Stimulated activated CD4-positive, alpha-beta T cell treated with anti-CD3 and anti-CD28 coated beads, Interleukin-4, amount 100 ng/mL, for 24 hours (primary cell): ENCODE measurements around the gene COL4A1.

Experiments
- DNase-seq: peaks from one replicate; pipeline ENCODE4 v3.0.0-alpha.2; 2020

COL4A1 gene

DNA sequence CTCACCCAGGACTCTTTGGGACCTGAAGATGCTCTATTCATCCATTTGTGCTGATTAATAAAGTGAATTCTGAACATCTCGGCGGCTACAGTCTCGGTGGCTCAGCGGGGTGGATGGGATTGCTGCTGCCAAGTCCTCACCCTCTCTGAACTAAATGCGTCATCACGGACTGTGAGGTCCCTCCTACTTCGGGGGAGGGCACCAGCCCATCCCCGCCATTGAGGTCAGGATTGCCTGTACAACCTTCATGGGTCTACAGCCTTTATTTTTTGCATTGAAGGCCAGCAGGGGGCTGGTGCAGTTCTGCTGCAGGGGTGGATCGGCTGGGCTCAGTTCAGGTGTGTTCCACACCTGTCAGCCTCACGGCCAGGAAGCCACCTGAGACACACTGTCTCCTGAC lies 181.8 kb downstream of the COL4A1 start:
- DNase-seq = no peak

DNA sequence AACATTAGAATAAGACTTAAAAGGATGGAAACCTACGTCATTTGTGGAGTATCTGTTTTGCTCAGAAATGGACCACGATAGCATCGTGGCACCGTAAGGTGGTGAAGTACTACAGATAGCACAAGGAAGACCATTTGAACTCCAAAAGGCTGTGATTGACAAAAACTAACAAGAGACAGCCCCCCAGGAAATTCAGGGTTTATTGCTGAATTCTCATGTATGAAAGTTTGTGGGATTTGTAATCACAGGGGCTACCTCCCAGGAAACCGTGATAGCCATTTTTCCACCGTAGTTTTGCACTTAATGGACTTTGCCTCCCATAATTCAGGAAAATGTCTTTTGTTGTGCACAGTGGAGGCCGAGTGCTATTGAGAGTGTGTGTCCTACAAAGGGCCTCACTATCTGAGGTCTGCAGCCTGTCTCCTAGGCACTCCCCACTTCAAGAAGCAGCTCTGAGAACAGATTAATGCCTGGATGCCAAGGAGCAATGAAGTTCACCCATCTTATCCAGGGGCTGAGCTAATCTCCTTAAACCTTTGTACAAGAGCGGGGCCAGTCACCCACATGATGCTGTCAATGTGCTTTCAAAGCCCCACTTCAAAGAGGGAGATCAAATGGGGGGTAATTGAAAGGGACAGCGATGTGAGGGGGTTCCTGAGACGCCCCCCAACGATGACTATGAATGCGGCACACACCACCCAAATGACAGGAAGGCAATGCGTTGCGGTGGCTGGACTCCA lies 182.6 kb downstream of the COL4A1 start:
- no peak for DNase-seq

DNA sequence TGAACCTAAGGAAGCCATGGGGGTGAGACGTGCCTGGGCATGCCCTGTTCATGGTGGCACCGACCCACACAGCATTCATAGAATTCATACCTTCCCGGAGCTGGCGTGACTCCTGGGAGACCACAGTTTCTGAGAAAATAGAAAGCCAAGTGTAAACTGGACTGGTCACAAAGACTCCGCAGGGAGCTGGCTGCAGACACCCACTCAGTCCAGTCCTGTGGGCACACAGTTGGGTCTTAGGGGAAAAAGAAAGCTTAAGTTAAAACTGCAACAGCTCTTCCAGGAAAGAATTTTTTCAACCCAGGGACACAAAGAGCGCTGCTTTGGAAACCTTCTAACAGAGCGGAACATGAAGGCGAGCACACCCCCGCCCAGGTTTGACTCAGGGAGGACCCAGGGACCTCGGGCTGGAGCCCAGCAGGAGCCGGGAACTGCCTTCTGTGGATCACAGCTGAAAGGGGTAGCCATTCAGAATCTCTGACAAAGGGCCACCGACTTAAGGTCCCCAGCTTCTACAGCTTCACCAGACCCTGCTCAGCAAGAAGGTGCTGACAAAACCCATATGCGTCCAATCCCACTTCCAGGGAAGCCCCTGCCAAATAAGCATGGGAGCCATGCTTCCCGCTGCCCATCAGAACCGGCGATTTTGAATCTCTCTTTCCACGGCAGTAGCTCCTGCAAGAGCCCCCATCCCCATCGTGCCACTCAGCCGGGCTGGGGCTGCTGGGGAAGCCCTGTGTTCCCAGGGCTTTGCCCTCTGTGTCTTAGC lies 183.7 kb downstream of the COL4A1 start:
- no peak for DNase-seq

DNA sequence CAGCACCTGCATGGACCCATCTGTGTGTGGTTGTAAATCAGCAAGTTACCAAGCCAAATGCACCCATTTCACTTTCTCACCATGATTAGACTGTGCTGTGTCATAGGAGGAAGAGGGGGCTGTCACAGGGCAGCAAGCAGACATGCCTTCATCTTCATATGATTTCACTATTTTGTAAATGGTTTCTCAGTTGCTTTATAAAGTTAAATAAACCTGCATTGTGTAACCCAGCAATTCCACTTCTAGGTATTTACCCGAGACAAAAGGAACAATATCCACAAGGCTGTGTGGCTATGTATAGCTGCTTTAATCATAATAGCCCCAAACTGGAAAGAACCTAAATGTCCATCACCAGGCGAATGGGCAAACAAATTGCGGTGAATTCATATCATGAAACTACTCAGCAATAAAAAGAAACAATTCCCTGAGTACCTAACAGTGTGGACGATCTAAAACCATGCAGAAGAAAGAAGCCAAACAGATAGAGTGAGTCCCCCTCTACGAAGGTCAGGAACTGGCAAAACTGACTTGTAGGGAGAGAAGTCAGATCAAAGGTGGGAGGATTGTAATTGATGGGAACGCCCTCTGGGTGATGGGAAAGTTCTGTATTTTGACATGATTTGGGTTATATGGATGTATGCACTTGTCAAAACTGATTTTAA lies 185.4 kb downstream of the COL4A1 start:
- no peak for DNase-seq

DNA sequence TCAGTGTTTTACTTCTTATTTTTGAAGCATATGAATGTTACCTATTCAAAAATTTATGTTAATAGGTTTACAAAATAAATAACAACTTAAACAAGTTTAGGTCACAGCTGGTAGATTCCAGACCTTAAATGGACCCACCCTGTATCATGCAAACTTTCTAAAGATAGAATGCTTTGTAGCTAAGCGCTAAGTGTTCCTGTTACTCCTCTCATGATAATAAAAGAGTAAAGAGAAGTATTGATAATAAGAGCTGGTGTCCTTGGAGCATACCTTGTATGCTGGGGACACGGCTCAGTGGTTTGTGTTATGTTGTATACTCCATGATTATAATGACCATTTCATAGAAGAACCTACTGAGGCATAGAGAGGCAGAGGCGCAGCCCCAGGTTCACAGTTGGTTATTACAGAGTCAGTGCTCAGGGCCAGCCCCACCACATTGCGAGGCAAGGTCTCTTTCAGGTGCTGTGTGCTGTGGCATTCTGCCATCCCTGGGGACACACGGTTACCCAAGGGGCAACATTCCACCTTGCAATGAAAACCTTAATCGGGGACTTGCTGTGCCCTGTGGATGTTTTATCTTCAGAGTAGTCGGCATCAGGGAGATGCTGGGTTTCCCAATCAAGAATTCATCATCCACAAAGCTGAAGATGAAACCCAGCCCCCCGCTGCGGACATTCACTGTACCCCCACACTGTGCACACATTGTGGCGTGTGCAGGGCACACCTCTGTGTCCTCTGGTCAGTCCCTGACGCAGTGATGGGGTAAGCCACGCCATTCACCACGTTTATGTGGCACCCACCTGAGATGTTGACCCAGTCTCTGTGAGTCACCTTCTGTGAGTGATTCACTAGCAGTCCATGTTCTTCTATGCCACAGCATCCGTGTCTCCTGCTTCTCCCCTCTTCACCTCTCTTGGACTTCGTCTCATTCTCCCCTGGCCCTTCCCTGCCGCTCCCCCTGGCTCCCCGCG lies 186.7 kb downstream of the COL4A1 start:
- DNase-seq = no peak

DNA sequence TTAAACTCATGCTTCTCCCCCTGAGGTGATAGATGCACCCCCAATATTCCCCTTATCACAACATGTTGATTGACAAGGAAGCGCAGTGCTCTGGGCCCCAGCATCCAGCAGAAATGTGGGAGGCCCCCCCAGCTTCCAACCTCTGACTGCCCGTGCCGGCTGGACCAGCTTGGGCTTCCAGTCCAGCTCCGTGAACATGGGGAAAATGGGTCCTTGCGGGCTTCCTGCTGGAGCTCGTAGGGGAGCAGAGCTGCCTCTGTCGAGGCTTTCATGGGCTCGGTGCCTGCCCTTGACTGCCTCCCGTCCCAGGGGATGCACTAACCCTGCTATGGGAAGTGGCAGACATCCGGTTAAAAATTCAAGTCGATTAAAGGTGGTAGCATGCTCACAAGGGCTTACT lies 188.9 kb downstream of the COL4A1 start:
- DNase-seq = no peak

DNA sequence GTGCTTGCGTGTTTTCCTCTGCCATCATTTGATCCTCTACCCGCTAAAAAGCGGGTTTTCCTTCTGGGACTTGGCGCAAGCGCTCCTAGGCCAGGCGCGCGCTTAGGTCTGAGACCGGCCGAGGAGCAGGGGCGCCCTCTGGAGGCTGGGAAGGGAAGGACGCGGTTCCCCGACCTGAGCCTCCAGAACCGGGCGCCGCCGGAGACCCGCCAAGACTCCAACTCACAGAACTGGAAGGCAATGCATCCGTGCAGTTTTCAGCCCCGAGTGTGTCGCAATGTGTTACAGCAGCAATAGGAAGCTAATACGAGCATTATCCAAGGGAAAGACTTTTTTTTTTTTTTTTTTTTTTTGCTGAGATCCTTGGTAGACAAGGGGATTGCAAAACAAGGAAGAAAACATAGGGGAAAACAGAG lies 190.9 kb downstream of the COL4A1 start:
- DNase-seq = peak; percentile 40

DNA sequence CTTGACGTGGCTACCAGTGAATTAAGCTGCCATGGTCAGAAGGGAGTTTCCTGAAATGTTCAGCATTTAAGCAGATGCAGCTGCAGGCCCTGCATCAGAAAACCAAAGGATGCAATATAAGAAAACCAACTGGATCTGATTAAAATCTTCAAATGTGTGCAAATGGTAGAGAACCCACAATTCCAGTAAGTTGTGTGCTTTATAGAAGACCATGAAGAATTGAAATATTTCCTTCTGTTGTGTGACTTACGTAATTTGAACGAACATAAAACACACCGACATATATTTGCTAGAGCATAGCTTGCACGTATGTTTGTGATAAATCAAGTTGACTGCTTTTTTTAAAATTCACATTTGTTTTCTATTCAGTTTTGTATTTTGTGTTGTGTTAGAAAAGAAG lies 191.4 kb downstream of the COL4A1 start:
- no peak for DNase-seq

DNA sequence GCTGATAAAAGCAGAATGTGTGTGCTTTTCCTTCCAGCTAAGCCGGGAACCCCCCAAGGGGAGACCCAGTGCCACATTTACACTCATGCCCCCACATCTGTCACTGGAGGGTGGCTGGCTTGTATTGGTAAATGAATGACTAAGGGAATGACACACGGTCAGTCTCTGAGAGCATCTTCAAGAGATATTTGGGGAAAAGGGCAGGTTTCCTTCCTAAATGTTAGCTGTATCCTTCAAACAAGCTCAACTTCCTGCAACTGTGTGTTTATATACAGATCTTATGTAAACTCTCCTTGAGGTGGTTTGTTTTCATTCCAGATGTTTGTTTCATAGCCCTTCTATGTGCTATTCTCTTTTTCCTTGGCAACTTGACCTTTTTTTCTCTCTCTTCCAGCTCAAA lies 192.6 kb downstream of the COL4A1 start:
- DNase-seq = no peak

DNA sequence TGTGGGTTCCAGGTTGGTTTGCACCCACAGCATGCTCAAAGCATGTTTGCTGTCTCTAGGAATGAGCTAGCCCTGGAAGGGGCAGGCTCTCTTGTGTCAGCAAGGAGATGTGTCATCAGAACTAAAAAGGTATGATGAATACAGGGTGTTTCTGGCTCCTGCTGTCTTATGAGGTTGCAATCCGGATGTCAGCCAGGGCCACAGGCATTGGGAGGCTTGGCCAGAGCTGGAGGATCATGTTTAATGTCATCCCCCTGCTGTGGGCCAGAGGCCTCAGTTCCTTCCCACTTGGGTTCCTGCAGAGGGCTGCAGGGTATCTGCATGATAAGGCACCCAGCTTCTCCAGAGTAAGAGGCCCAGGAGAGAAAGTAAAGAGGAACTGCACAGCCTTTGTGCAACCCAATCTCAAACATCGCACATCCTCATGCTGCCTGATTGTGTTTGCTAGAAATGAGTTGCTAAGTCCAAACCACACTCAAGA lies 193.6 kb downstream of the COL4A1 start:
- no peak for DNase-seq

DNA sequence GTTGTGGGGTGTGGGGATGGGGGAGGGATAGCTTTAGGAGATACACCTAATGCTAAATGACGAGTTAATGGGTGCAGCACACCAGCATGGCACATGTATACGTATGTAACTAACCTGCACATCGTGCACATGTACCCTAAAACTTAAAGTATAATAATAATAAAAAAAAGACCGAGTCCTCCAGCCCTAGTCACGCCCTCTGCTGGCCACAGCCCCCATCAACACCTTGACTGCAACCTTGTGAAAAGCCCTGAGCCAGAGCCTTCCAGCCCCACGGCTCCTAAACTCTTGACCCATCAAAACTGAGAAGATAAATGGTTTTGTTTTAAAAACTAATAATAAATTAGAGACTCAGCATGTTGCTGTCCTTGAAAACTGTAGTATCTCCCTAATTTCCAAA lies 194.6 kb downstream of the COL4A1 start:
- DNase-seq = peak; percentile 8

DNA sequence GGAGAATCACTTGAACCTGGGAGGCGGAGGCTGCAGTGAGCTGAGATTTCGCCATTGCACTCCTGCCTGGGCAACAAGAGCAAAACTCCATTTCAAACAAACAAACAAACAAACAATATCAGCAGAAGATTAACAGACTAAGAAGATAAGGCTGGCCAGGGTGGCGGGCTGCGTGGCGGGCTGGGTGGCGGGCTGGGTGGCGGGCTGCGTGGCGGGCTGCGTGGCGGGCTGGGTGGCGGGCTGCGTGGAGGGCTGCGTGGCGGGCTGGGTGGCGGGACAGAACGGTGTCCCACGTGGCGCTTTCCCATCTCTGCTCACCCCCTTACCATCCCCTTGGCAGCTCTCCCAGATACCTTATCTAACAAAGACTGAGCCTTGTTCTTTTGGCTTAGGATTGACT lies 196.2 kb downstream of the COL4A1 start:
- no peak for DNase-seq

DNA sequence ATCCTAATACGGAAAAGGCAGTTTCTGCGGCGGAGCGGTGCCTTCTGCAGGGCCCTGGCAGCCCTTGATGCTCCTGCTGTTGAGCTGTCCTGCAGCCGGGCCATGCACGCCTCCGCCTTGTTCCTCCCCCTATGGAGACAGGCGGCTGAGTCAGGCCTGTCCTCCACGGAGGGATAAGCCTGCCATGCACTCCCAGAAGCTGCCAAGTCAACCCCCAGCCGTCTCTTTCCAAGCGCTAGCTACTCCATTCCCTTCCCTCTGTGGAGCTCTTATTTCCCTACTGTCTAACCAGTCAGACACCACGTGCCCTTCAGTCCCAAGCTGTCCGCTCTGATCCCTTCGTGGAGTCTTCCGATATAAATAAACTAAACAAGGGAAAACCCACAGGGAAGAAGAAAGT lies 197.0 kb downstream of the COL4A1 start:
- DNase-seq = no peak

DNA sequence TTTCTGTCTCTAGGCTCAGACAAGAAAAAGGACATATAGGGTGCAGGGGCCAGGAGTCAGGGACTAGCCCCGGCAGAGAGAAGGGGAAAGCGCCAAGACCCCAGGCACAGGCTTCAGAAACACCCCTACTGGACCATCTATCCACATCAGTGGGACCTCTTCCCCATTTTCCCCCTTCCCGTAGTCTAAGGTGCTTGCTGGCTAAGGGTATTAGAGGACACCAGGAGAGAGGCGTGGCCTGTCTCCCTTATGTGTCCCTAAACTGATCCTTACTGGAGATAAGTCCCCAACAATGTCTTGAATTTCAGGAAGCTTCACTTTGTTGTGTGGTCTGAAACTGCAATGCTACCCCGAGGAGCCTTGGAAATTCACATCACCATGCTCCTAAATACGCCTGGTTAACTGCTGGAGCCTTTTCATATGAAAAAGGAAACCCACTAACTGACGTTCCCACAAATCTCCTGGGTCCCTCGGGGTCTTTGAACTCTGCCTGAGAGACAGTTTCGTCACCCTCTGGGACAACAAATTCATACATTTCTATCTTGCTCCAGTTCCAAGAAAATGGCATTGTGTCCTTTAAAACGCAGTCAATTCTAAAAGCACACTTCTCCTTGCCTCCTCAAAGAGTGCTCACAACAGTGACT lies 197.7 kb downstream of the COL4A1 start:
- DNase-seq = no peak

DNA sequence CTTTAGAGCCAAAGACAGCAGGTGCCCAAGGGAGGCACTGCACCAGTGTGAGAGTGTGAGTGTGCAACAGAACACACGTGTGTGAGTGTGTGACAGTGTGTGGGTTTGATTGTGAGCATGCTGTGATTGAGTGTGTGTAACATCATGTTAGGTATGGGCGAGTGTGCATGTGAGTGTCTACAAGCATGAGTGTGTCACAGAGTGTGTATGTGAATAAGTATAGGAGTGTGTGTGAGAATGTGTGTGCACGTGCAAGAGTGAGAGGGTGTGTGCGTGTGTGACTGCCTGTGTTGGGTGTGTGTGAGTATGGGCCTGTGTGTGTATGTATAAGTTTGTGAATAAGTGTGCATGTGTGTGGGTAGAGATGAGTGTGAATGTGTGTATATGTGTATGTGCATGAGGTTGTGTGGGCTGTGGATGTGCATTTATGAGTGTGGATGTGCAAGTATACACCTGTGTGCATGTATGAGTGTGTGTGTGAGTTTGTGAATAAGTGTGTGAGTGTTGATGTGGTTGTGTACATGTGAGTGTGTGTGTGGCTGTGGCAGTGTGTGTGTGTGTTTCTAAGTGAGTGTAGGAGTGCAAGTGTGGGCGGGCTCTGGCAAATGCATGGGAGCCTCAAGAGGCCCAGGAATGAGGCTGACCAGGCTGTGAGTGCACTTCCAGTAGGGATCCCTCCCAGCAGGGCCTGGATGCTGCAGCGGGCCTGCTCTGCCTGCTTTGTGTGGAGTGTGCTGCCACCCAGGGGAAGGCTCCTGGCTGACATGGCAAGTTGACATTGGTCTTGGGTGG lies 198.4 kb downstream of the COL4A1 start:
- DNase-seq = no peak

DNA sequence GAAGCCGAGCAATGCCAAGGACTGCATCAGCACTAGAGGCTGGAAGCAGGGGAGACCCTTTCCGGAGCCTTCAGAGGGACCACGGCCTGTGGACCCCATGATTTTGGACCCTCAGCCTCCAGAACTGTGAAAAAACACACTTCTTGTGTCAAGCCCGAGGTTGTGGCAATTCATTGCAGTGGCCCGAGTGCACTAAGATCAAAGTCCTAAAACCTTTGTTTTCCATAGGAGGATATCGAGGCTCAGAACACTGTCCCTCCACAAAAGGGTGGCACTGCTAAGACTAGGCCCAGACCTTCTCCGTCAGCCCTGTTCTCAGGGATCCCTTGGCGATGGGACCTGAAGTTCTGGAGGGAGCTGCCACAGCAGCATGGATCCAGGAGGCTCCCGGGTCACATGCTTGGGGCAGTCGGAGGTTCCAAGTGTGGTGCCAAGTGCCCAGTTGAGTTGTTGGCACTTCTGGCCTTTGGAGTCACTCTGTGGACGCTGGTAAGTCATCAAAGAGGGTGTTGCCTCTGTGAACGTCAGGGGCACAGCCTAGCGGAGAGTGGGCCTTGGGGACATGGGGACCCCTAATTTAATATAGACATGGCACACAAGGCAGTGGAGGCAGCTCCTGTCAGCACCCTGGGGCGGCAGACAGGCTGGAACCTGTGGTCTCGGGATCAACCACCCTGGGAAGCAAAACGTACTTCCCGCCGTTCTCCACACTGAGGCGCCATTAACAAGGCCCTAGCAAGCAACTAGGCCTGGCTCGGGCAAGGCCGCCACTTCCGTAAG lies 199.2 kb downstream of the COL4A1 start:
- no peak for DNase-seq

DNA sequence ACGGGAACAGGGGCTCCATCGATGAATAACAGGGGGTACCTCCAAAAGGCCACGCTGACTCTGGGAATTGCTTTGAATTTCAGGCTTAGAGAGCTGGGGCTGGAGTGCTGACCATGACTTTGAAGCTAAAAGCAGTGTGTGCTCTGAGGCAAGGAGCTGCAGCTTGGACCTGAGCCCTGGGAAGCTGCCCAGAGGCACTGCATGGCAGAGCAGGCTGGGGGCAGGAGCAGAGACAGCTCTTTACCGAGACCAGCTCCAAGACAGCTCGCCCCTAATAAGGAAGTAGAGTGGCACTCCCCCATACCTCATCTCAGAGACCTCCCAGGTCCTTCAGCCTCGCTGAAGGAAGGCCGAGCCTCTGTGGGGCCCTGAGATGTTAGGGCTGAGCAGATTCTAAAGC lies 200.2 kb downstream of the COL4A1 start:
- DNase-seq = no peak

DNA sequence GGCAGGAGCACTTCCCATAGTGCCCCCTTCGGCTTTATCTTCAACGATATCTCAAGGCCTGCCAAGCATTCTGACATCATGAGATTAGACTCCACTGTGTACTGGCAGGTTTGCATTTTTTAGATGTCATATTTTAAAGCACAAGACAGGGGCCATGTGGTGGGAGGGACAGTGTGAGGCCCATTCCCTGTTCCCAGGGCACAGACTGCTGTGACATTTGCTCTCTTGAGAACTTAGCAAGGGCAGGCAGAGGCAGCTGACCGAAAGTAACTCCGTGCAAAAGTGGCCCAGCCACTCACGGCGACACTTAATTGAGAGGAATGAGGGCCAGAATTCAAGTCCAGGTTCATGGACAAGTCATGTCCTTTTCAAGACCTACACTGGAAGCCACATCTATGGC lies 201.8 kb downstream of the COL4A1 start:
- no peak for DNase-seq

DNA sequence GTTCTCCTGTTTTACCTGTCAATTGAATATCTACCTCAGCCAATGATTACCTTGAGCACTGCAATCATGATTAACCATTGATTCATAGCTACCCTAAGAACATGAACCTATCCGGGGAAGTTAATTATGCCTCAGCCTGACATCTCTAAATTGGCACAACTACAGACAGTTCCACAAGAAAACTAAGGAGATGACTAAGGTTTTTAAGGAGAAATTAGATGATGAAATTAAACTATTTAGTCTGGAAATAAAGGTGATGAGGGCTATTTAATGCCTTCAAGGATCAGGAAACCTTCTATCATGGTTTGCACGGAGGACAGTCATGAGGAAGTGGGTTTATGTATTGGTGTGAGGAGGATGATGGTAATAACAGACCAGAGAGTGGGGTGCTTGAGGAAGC lies 203.4 kb downstream of the COL4A1 start:
- DNase-seq = no peak

DNA sequence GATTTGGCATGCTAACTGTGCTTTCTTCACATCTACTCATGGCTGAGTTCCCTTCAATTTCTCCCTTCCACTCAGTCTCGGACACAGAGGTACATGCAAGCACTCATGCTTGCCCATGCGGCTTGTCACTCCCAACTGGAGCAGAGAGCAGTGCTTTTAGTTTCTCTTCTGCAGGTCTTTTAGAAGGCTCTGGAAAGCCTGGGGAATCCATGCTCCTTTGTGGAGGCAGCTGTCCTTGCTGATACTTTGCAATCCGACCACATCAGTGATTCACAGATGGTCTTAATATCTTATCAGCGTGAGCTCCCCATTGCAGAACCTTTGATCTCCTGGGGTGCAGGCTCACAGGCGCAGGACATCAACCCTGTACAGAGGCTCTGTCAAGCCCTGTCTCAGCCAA lies 203.9 kb downstream of the COL4A1 start:
- no peak for DNase-seq

DNA sequence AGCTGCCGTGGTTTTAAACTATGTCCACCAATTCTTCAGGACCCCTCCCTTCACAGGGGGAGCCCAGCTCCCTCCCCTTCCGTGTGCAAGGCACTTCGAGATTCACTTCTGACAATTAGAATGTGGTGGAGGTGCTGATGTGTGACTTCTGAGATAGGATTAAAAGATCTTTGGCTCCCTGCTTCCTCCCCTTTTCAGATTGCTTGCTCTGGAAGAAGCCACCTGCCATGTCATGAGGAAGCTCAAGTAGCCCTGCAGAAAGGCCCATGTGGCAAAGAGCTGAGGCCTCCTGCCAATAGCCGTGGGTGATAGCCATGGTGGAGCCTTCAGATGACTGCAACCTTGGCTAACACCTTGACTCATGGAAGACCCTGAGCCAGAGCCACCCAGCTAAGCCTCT lies 204.9 kb downstream of the COL4A1 start:
- no peak for DNase-seq
